HG03095 (cell line): ENCODE data around the gene ACSS1.

Experiments
- ATAC-seq: cut with Tn5 transposase; IDR thresholded peaks from one replicate; pipeline ENCODE4 v1.9.1; 2021; ENCODE audit warnings: moderate library complexity; ENCODE audit not compliant: unreplicated experiment

ACSS1 gene

GRCh38 chr20:24995741-24996448 lies 62.0 kb downstream of the ACSS1 start:
- ATAC-seq: no peak

- no peak for ATAC-seq
These were observed 63.2 kb downstream of the ACSS1 start for GRCh38 chr20:24994470-24995368.

- no peak for ATAC-seq
These were observed 63.8 kb downstream of the ACSS1 start for GRCh38 chr20:24994186-24994465.

- no peak for ATAC-seq
These were observed 64.4 kb downstream of the ACSS1 start for GRCh38 chr20:24993337-24994185.

GRCh38 chr20:24992487-24993205 lies 65.3 kb downstream of the ACSS1 start, which contains the start of gene APMAP:
TSS of gene APMAP (minus strand) at chr20:24992751. CDS start at chr20:24992688, 63 bp downstream.
- peak; percentile 95 for ATAC-seq

- peak; percentile 18 for ATAC-seq
These were observed 65.9 kb downstream of the ACSS1 start for GRCh38 chr20:24991897-24992486.

- ATAC-seq: no peak
These were observed 67.1 kb downstream of the ACSS1 start for GRCh38 chr20:24990810-24991252.

- ATAC-seq: no peak
These were observed 68.8 kb downstream of the ACSS1 start for GRCh38 chr20:24989162-24989561.

GRCh38 chr20:24987873-24988835 lies 69.8 kb downstream of the ACSS1 start:
- ATAC-seq: no peak

GRCh38 chr20:24987244-24987643 lies 70.7 kb downstream of the ACSS1 start:
- ATAC-seq: no peak

GRCh38 chr20:24986436-24987015 lies 71.4 kb downstream of the ACSS1 start:
- ATAC-seq: no peak

GRCh38 chr20:24985802-24986201 lies 72.1 kb downstream of the ACSS1 start:
- ATAC-seq: no peak

GRCh38 chr20:24984961-24985640 lies 72.8 kb downstream of the ACSS1 start:
- no peak for ATAC-seq

GRCh38 chr20:24983896-24984295 lies 74.0 kb downstream of the ACSS1 start:
- ATAC-seq: no peak

GRCh38 chr20:24981790-24982189 lies 76.1 kb downstream of the ACSS1 start:
- ATAC-seq: no peak

- ATAC-seq: no peak
These were observed 76.7 kb downstream of the ACSS1 start for GRCh38 chr20:24981282-24981681.

- no peak for ATAC-seq
These were observed 77.5 kb downstream of the ACSS1 start for GRCh38 chr20:24980291-24981053.
